WTC11 (cell line): Measurements from ENCODE around the gene PRR22.

Experiments
- FOXK1 ChIP-seq: sonication (generic); formaldehyde crosslinking; IDR thresholded peaks from 2 replicates; pipeline ENCODE4 v1.8.0; 2022; ENCODE audit warnings: mild to moderate bottlenecking, moderate library complexity, missing genetic modification reagents
- NFATC4 ChIP-seq: fragments of 250-450 bp; sonication (Bioruptor Pico); IDR thresholded peaks from 2 replicates; pipeline ENCODE4 v1.9.0; 2021; ENCODE audit warnings: mild to moderate bottlenecking
- TCF7 ChIP-seq: sonication (generic); formaldehyde crosslinking; IDR thresholded peaks from 2 replicates; pipeline ENCODE4 v1.8.0; 2022; ENCODE audit warnings: mild to moderate bottlenecking, low read depth, missing genetic modification reagents, moderate library complexity
- TF ChIP-seq, protein P1 (sequence below): sonication (generic); formaldehyde crosslinking; conservative IDR thresholded peaks from 2 replicates; pipeline ENCODE4 v1.8.1; 2022; ENCODE audit warnings: mild to moderate bottlenecking, missing genetic modification reagents
- TF ChIP-seq, protein P2 (sequence below): fragments of 200-600 bp; IDR thresholded peaks from 2 replicates; pipeline ENCODE4 v1.8.0; 2022; ENCODE audit warnings: antibody characterized with exemption
- TF ChIP-seq, protein P3 (sequence below): sonication (generic); formaldehyde crosslinking; IDR thresholded peaks from 2 replicates; pipeline ENCODE4 v1.8.0; 2022; ENCODE audit warnings: missing genetic modification reagents
- TF ChIP-seq, protein P4 (sequence below): sonication (generic); formaldehyde crosslinking; IDR thresholded peaks from 2 replicates; pipeline ENCODE4 v1.8.0; 2022; ENCODE audit warnings: mild to moderate bottlenecking, missing genetic modification reagents
- TF ChIP-seq, protein P5 (sequence below): sonication (generic); formaldehyde crosslinking; IDR thresholded peaks from 2 replicates; pipeline ENCODE4 v1.8.1; 2022; ENCODE audit warnings: mild to moderate bottlenecking, moderate library complexity, missing genetic modification reagents
- TF ChIP-seq, protein P6 (sequence below): fragments of 250-450 bp; sonication (Bioruptor Pico); IDR thresholded peaks from 2 replicates; pipeline ENCODE4 v1.9.0; 2021; ENCODE audit warnings: mild to moderate bottlenecking, borderline replicate concordance

DNA sequence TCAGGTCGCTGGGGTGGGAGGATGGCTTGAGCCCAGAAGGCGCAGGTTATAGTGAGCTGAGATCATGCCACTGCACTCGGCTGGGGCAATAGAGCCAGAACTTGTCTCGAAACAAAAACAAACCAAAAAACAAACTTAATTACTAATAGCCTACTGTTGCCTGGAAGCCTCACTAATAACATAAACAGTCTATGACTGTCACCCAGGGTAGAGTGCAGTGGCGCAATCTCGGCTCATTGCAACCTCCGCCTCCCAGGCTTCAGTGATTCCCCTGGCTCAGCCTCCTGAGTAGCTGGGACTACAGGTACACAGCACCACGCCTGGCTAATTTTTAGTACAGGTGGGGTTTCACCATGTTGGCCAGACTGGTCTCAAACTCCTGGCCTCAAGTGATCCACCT, 46.1 kb downstream of the PRR22 start:
- TF ChIP-seq, protein P1, sequence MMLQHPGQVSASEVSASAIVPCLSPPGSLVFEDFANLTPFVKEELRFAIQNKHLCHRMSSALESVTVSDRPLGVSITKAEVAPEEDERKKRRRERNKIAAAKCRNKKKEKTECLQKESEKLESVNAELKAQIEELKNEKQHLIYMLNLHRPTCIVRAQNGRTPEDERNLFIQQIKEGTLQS (CRISPR knock-in tag) = no peak
- TF ChIP-seq, protein P2, sequence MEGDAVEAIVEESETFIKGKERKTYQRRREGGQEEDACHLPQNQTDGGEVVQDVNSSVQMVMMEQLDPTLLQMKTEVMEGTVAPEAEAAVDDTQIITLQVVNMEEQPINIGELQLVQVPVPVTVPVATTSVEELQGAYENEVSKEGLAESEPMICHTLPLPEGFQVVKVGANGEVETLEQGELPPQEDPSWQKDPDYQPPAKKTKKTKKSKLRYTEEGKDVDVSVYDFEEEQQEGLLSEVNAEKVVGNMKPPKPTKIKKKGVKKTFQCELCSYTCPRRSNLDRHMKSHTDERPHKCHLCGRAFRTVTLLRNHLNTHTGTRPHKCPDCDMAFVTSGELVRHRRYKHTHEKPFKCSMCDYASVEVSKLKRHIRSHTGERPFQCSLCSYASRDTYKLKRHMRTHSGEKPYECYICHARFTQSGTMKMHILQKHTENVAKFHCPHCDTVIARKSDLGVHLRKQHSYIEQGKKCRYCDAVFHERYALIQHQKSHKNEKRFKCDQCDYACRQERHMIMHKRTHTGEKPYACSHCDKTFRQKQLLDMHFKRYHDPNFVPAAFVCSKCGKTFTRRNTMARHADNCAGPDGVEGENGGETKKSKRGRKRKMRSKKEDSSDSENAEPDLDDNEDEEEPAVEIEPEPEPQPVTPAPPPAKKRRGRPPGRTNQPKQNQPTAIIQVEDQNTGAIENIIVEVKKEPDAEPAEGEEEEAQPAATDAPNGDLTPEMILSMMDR = no peak
- TF ChIP-seq, protein P3, sequence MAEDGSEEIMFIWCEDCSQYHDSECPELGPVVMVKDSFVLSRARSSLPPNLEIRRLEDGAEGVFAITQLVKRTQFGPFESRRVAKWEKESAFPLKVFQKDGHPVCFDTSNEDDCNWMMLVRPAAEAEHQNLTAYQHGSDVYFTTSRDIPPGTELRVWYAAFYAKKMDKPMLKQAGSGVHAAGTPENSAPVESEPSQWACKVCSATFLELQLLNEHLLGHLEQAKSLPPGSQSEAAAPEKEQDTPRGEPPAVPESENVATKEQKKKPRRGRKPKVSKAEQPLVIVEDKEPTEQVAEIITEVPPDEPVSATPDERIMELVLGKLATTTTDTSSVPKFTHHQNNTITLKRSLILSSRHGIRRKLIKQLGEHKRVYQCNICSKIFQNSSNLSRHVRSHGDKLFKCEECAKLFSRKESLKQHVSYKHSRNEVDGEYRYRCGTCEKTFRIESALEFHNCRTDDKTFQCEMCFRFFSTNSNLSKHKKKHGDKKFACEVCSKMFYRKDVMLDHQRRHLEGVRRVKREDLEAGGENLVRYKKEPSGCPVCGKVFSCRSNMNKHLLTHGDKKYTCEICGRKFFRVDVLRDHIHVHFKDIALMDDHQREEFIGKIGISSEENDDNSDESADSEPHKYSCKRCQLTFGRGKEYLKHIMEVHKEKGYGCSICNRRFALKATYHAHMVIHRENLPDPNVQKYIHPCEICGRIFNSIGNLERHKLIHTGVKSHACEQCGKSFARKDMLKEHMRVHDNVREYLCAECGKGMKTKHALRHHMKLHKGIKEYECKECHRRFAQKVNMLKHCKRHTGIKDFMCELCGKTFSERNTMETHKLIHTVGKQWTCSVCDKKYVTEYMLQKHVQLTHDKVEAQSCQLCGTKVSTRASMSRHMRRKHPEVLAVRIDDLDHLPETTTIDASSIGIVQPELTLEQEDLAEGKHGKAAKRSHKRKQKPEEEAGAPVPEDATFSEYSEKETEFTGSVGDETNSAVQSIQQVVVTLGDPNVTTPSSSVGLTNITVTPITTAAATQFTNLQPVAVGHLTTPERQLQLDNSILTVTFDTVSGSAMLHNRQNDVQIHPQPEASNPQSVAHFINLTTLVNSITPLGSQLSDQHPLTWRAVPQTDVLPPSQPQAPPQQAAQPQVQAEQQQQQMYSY (CRISPR knock-in tag) = no peak
- TF ChIP-seq, protein P4, sequence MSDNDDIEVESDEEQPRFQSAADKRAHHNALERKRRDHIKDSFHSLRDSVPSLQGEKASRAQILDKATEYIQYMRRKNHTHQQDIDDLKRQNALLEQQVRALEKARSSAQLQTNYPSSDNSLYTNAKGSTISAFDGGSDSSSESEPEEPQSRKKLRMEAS (CRISPR knock-in tag) = no peak
- TF ChIP-seq TCF7 (CRISPR knock-in tag) (no peak), FOXK1 (CRISPR knock-in tag) (no peak), NFATC4 (CRISPR knock-in tag) (no peak)
- TF ChIP-seq, protein P5, sequence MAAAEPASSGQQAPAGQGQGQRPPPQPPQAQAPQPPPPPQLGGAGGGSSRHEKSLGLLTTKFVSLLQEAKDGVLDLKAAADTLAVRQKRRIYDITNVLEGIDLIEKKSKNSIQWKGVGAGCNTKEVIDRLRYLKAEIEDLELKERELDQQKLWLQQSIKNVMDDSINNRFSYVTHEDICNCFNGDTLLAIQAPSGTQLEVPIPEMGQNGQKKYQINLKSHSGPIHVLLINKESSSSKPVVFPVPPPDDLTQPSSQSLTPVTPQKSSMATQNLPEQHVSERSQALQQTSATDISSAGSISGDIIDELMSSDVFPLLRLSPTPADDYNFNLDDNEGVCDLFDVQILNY (CRISPR knock-in tag) = no peak
- TF ChIP-seq, protein P6, sequence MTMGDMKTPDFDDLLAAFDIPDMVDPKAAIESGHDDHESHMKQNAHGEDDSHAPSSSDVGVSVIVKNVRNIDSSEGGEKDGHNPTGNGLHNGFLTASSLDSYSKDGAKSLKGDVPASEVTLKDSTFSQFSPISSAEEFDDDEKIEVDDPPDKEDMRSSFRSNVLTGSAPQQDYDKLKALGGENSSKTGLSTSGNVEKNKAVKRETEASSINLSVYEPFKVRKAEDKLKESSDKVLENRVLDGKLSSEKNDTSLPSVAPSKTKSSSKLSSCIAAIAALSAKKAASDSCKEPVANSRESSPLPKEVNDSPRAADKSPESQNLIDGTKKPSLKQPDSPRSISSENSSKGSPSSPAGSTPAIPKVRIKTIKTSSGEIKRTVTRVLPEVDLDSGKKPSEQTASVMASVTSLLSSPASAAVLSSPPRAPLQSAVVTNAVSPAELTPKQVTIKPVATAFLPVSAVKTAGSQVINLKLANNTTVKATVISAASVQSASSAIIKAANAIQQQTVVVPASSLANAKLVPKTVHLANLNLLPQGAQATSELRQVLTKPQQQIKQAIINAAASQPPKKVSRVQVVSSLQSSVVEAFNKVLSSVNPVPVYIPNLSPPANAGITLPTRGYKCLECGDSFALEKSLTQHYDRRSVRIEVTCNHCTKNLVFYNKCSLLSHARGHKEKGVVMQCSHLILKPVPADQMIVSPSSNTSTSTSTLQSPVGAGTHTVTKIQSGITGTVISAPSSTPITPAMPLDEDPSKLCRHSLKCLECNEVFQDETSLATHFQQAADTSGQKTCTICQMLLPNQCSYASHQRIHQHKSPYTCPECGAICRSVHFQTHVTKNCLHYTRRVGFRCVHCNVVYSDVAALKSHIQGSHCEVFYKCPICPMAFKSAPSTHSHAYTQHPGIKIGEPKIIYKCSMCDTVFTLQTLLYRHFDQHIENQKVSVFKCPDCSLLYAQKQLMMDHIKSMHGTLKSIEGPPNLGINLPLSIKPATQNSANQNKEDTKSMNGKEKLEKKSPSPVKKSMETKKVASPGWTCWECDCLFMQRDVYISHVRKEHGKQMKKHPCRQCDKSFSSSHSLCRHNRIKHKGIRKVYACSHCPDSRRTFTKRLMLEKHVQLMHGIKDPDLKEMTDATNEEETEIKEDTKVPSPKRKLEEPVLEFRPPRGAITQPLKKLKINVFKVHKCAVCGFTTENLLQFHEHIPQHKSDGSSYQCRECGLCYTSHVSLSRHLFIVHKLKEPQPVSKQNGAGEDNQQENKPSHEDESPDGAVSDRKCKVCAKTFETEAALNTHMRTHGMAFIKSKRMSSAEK (CRISPR knock-in tag) = no peak
